GM18498 (cell line): Measurements from ENCODE around the gene MYH9.

Experiments
- ATAC-seq: cut with Tn5 transposase; IDR thresholded peaks from one replicate; pipeline ENCODE4 v1.9.1; 2021; ENCODE audit warnings: mild to moderate bottlenecking, moderate library complexity; ENCODE audit not compliant: unreplicated experiment

Gene MYH9

GRCh38 chr22:36351921-36352802 lies 35.6 kb downstream of the MYH9 start:
- no peak for ATAC-seq

- no peak for ATAC-seq
Measured at GRCh38 chr22:36350751-36351594, 36.8 kb downstream of the MYH9 start.

- no peak for ATAC-seq
Measured at GRCh38 chr22:36349726-36350125, 38.0 kb downstream of the MYH9 start.

- ATAC-seq, result no peak
Measured at GRCh38 chr22:36348760-36349159, 39.0 kb downstream of the MYH9 start.

GRCh38 chr22:36347094-36347493 lies 40.7 kb downstream of the MYH9 start:
- no peak for ATAC-seq

GRCh38 chr22:36344106-36344827 lies 43.5 kb downstream of the MYH9 start:
- ATAC-seq, result no peak

- no peak for ATAC-seq
Measured at GRCh38 chr22:36343720-36344105, 44.1 kb downstream of the MYH9 start.

GRCh38 chr22:36343070-36343719 lies 44.6 kb downstream of the MYH9 start:
- no peak for ATAC-seq

GRCh38 chr22:36341640-36342041 lies 46.1 kb downstream of the MYH9 start:
- ATAC-seq, result no peak

GRCh38 chr22:36340621-36341020 lies 47.1 kb downstream of the MYH9 start:
- ATAC-seq, result no peak

- ATAC-seq, result no peak
Measured at GRCh38 chr22:36339171-36340065, 48.3 kb downstream of the MYH9 start.

GRCh38 chr22:36337365-36338130 lies 50.2 kb downstream of the MYH9 start:
- ATAC-seq, result no peak

GRCh38 chr22:36336246-36337182 lies 51.3 kb downstream of the MYH9 start:
- ATAC-seq, result no peak

- no peak for ATAC-seq
Measured at GRCh38 chr22:36335621-36336020, 52.1 kb downstream of the MYH9 start.

- no peak for ATAC-seq
Measured at GRCh38 chr22:36334821-36335603, 52.8 kb downstream of the MYH9 start.

GRCh38 chr22:36334081-36334820 lies 53.5 kb downstream of the MYH9 start:
- no peak for ATAC-seq
